PC-9 (cell line): ENCODE data around the gene GPRIN2. TPM values are rescaled to one million over a fixed set of nuclear protein-coding genes. Genes with fewer than 3 reads are reported as not detected.
"Not testable (repeated sequence)": the region's sequence is repeated elsewhere in the genome, so short reads cannot be mapped to it uniquely, and the experiment has no call there.

ENCODE experiments used
- BruUV-seq: library from RNA; stranded (reverse); fragments of 400-500 nt; replicated peaks from 2 replicates; lab custom pipeline; 2021; lab: Mats Ljungman, UMichigan
- CTCF ChIA-PET: fragments of 300-600 bp; sonication (Branson Sonifier 250); formaldehyde crosslinking; loops from one replicate; lab custom pipeline; 2022; ENCODE audit warnings: antibody characterized with exemption; lab: Charles Lee
- POLR2A ChIA-PET: fragments of 300-600 bp; sonication (Branson Sonifier 250); formaldehyde crosslinking; loops from one replicate; lab custom pipeline; 2022; ENCODE audit warnings: antibody characterized with exemption; ENCODE audit not compliant: unreplicated experiment; lab: Charles Lee
- DNase-seq, 2 experiments: peaks; one replicate each; pipeline versions ENCODE4 v3.0.0 to v3.0.0-alpha.2; 2015 to 2022; ENCODE audit warnings: mixed read lengths in 1 of 2
- H2AFZ ChIP-seq: fragments of 200-600 bp; sonication (generic); 2 replicates; pipeline ENCODE4 v1.8.1; 2017; ENCODE audit warnings: antibody characterized with exemption
- H3F3A ChIP-seq: fragments of 200-600 bp; sonication (generic); 2 replicates; pipeline ENCODE4 v1.8.1; 2017; ENCODE audit warnings: antibody characterized with exemption, mild to moderate bottlenecking, low read depth; ENCODE audit not compliant: insufficient read depth
- H3K27ac ChIP-seq: fragments of 200-600 bp; sonication (generic); 2 replicates; pipeline ENCODE4 v1.6.1; 2016; ENCODE audit warnings: mixed run types
- H3K27me3 ChIP-seq: fragments of 200-600 bp; sonication (generic); 2 replicates; pipeline ENCODE4 v1.6.1; 2016; ENCODE audit warnings: low read depth, mixed run types; ENCODE audit not compliant: insufficient read depth
- H3K36me3 ChIP-seq: fragments of 200-600 bp; sonication (generic); 2 replicates; pipeline ENCODE4 v1.6.1; 2016; ENCODE audit warnings: low read depth, mixed run types
- H3K4me1 ChIP-seq: fragments of 200-600 bp; sonication (generic); replicated peaks from 2 replicates; pipeline ENCODE4 v1.6.1; 2016; ENCODE audit warnings: mixed run types; ENCODE audit not compliant: insufficient read depth
- H3K4me2 ChIP-seq: fragments of 200-600 bp; sonication (generic); 2 replicates; pipeline ENCODE4 v1.6.1; 2017; ENCODE audit warnings: mixed run types
- H3K4me3 ChIP-seq: fragments of 200-600 bp; sonication (generic); 2 replicates; pipeline ENCODE4 v1.6.1; 2016; ENCODE audit warnings: mixed run types
- H3K79me2 ChIP-seq: fragments of 200-600 bp; sonication (generic); 2 replicates; pipeline ENCODE4 v1.6.1; 2017; ENCODE audit warnings: low read depth, mixed run types
- H3K9me2 ChIP-seq: fragments of 200-600 bp; sonication (generic); 2 replicates; pipeline ENCODE4 v1.8.1; 2017; ENCODE audit warnings: mild to moderate bottlenecking; ENCODE audit not compliant: insufficient read depth
- H3K9me3 ChIP-seq: fragments of 200-600 bp; sonication (generic); 2 replicates; pipeline ENCODE4 v1.8.1; 2016; ENCODE audit warnings: low read depth; ENCODE audit not compliant: insufficient read depth
- H4K20me1 ChIP-seq: fragments of 200-600 bp; sonication (generic); 2 replicates; pipeline ENCODE4 v1.8.1; 2017; ENCODE audit not compliant: insufficient read depth
- CTCF ChIP-seq: fragments of 200-600 bp; sonication (generic); conservative IDR thresholded peaks from 2 replicates; pipeline ENCODE4 v1.6.1; 2017; ENCODE audit warnings: mixed run types, antibody characterized with exemption, mild to moderate bottlenecking, moderate library complexity
- EZH2 ChIP-seq: fragments of 200-600 bp; sonication (generic); IDR thresholded peaks from 2 replicates; pipeline ENCODE4 v1.8.0; 2017; ENCODE audit warnings: antibody characterized with exemption, low read depth
- intact Hi-C: fragments of 100-400 bp; cut with micrococcal nuclease; formaldehyde crosslinking; loops from one replicate; pipeline ENCODE4 v1.10.0; 2022; ENCODE audit not compliant: unreplicated experiment
- total RNA-seq: library from RNA; stranded (reverse); gene quantifications from 2 replicates; pipeline ENCODE4 v1.2.3, GENCODE V29; 2021

The GPRIN2 gene
- total RNA-seq, 1 experiment from 2014 or later, result 33.1 TPM

- intact Hi-C loops, result no loop called here
- no TSS peak for BruUV-seq
- Histone ChIP-seq H3K4me1 (peaks cover 4% of the 10 kb centered on the region; the same call in 1 of the 2 replicates), H2AFZ (no peak overlapping the region), H3K4me3 (no peak overlapping the region), H3K79me2 (no peaks in the 10 kb centered on the region), H3K9me2 (no peaks in the 10 kb centered on the region), H3K27ac (no peak overlapping the region), H3K36me3 (no peaks in the 10 kb centered on the region), H3K9me3 (no peaks in the 10 kb centered on the region), H3K27me3 (no peaks in the 10 kb centered on the region), H4K20me1 (no peaks in the 10 kb centered on the region), H3F3A (0 out of 2 replicates have a peak, but pooled peaks cover 7% of the 10 kb centered on the region), H3K4me2 (no peak overlapping the region)
- no peak for DNase-seq
- POLR2A ChIA-PET, result no interaction called here
- CTCF ChIA-PET, result no interaction called here
- TF ChIP-seq EZH2 (no peak), CTCF (no peak)
These were observed 20.3 kb downstream of the GPRIN2 start for GRCh38 chr10:46536171-46536570.

GRCh38 chr10:46534828-46535524 lies 21.5 kb downstream of the GPRIN2 start:
- no peaks in the 10 kb centered on the region for H4K20me1 ChIP-seq
- no peaks in the 10 kb centered on the region for H3K27me3 ChIP-seq
- H3K27ac ChIP-seq, result no peak overlapping the region
- no peak overlapping the region for H3K4me2 ChIP-seq
- no peaks in the 10 kb centered on the region for H3K36me3 ChIP-seq
- no peaks in the 10 kb centered on the region for H3K9me2 ChIP-seq
- no peaks in the 10 kb centered on the region for H3K9me3 ChIP-seq
- BruUV-seq, result no TSS peak
- DNase-seq, result no peak
- no peak overlapping the region for H3K4me3 ChIP-seq
- intact Hi-C loops, result no loop called here
- no peaks in the 10 kb centered on the region for H3K79me2 ChIP-seq
- TF ChIP-seq CTCF (no peak), EZH2 (no peak)
- H3K4me1 ChIP-seq, result no peaks in the 10 kb centered on the region
- ChIA-PET CTCF (no interaction called here), POLR2A (no interaction called here)
- H3F3A ChIP-seq, result 0 out of 2 replicates have a peak, but pooled peaks cover 7% of the 10 kb centered on the region
- no peak overlapping the region for H2AFZ ChIP-seq

- CTCF ChIA-PET, H3K36me3 ChIP-seq, H3K9me2 ChIP-seq, BruUV-seq, H3F3A ChIP-seq, intact Hi-C loops, H3K27me3 ChIP-seq, DNase-seq, H3K4me3 ChIP-seq, H2AFZ ChIP-seq, POLR2A ChIA-PET, H3K4me1 ChIP-seq, H3K4me2 ChIP-seq, H3K9me3 ChIP-seq, H3K79me2 ChIP-seq, H4K20me1 ChIP-seq, H3K27ac ChIP-seq: not testable (repeated sequence)
These were observed 24.2 kb downstream of the GPRIN2 start for GRCh38 chr10:46532256-46532655.
